Breast epithelium (tissue), 3 donors: ENCODE data around the gene ANKRD44.

Source experiments
- POLR2A ChIP-seq: fragments of 450-650 bp; IDR thresholded peaks from one replicate; pipeline ENCODE4 v1.6.1; 2016; ENCODE audit warnings: antibody characterized with exemption, mild to moderate bottlenecking, moderate library complexity
- TF ChIP-seq, protein P1 (sequence below), 3 donors: fragments of 450-650 bp; IDR thresholded peaks; one replicate each; pipeline ENCODE4 v1.5.1; 2016 to 2017; ENCODE audit warnings: antibody characterized with exemption in 3 of 3, mild to moderate bottlenecking in 3 of 3, moderate library complexity in 3 of 3

DNA sequence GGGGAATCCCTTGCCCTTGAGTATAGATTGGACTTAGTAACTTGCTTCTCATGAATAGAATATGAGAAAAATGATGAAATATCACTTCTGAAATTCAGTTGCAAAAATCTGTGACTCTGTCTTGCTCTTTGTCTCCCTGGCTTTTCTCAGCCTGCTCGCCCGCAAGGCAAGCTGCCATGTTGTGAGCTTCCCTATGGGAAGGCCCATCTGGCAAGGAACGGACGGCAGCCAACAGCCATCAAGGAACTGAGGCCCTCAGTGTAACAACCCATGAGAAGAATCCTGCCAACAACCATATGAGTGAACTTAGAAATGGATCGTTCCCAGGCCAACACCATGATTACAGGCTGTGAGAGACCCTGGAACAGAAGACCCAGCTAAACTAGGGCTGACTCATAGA lies 325.7 kb downstream of the ANKRD44 start:
- TF ChIP-seq POLR2A = no peak
- TF ChIP-seq, protein P1, sequence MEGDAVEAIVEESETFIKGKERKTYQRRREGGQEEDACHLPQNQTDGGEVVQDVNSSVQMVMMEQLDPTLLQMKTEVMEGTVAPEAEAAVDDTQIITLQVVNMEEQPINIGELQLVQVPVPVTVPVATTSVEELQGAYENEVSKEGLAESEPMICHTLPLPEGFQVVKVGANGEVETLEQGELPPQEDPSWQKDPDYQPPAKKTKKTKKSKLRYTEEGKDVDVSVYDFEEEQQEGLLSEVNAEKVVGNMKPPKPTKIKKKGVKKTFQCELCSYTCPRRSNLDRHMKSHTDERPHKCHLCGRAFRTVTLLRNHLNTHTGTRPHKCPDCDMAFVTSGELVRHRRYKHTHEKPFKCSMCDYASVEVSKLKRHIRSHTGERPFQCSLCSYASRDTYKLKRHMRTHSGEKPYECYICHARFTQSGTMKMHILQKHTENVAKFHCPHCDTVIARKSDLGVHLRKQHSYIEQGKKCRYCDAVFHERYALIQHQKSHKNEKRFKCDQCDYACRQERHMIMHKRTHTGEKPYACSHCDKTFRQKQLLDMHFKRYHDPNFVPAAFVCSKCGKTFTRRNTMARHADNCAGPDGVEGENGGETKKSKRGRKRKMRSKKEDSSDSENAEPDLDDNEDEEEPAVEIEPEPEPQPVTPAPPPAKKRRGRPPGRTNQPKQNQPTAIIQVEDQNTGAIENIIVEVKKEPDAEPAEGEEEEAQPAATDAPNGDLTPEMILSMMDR (IDR thresholded peaks at IDR 0.05) = no peak
